Activated CD8-positive, alpha-beta T cell treated with anti-CD3 and anti-CD28 coated beads for 36 hours (primary cell): ENCODE measurements around the gene CACNA2D2. TPM values are rescaled to one million over a fixed set of nuclear protein-coding genes. Genes with fewer than 3 reads are reported as not detected.

Source experiments
- ATAC-seq: fragments of 200-7000 bp; cut with Tn5 transposase; one replicate; pipeline ENCODE4 v1.10.0; 2021; ENCODE audit warnings: mild to moderate bottlenecking, moderate library complexity
- CTCF ChIA-PET: fragments of 350-600 bp; sonication (Branson Sonifier 250); formaldehyde crosslinking; loops from one replicate; lab custom pipeline; 2021; ENCODE audit warnings: antibody characterized with exemption; lab: Charles Lee
- POLR2A ChIA-PET: fragments of 350-600 bp; sonication (Branson Sonifier 250); formaldehyde crosslinking; loops from one replicate; lab custom pipeline; 2021; ENCODE audit warnings: antibody characterized with exemption; lab: Charles Lee
- DNase-seq: peaks from one replicate; pipeline ENCODE4 v3.0.0-alpha.2; 2020
- H3K27ac Mint-ChIP-seq: one replicate; pipeline ENCODE4 v1.8.0; 2021; ENCODE audit warnings: mild to moderate bottlenecking, mixed read lengths
- H3K27me3 Mint-ChIP-seq: one replicate; pipeline ENCODE4 v1.8.0; 2021; ENCODE audit warnings: mixed read lengths
- H3K36me3 Mint-ChIP-seq: one replicate; pipeline ENCODE4 v1.8.0; 2021; ENCODE audit warnings: low read depth, mixed read lengths
- H3K4me1 Mint-ChIP-seq: one replicate; pipeline ENCODE4 v1.8.0; 2021; ENCODE audit warnings: low read depth, mixed read lengths
- H3K4me3 Mint-ChIP-seq: one replicate; pipeline ENCODE4 v1.8.0; 2021; ENCODE audit warnings: mild to moderate bottlenecking, moderate library complexity, mixed read lengths
- H3K9me3 Mint-ChIP-seq: one replicate; pipeline ENCODE4 v1.8.0; 2021; ENCODE audit warnings: mixed read lengths
- CTCF ChIP-seq: fragments of 200-600 bp; IDR thresholded peaks from one replicate; pipeline ENCODE4 v1.8.0; 2022; ENCODE audit warnings: antibody characterized with exemption, mild to moderate bottlenecking
- intact Hi-C: fragments of 100-400 bp; cut with micrococcal nuclease; formaldehyde crosslinking; loops from one replicate; pipeline ENCODE4 v1.10.0; 2022
- total RNA-seq, 2 experiments: library from RNA; stranded (reverse); gene quantifications; one replicate each; pipeline ENCODE4 v1.2.3, GENCODE V29; 2021

CACNA2D2 gene
- total RNA-seq, 2 experiments from 2014 or later: 1.6 to 2.1 TPM

GRCh38 chr3:50354186-50354764 lies 149.2 kb downstream of the CACNA2D2 start:
- ChIA-PET CTCF (interaction anchor here (0.9 to 4.3 kb wide), 5 partner anchors 16 to 218 kb away, joined by 3 to 15 read pairs (median 3); no protein-coding TSS in a partner anchor), POLR2A (interaction anchor here (0.6 to 6.9 kb wide), 6 partner anchors 10 to 1052 kb away, joined by 3 to 137 read pairs (median 3); partner anchors contain the start of gene RASSF1)
- ATAC-seq: no peak
- no peak for TF ChIP-seq CTCF
- Mint-ChIP-seq H3K27me3 (no peaks in the 10 kb centered on the region), H3K27ac (peak overlapping the region; percentile 5), H3K9me3 (no peaks in the 10 kb centered on the region), H3K36me3 (peaks cover 25% of the 10 kb centered on the region), H3K4me1 (peaks cover 50% of the 10 kb centered on the region), H3K4me3 (no peak overlapping the region)
- intact Hi-C loops: no loop called here
- DNase-seq: no peak

DNA sequence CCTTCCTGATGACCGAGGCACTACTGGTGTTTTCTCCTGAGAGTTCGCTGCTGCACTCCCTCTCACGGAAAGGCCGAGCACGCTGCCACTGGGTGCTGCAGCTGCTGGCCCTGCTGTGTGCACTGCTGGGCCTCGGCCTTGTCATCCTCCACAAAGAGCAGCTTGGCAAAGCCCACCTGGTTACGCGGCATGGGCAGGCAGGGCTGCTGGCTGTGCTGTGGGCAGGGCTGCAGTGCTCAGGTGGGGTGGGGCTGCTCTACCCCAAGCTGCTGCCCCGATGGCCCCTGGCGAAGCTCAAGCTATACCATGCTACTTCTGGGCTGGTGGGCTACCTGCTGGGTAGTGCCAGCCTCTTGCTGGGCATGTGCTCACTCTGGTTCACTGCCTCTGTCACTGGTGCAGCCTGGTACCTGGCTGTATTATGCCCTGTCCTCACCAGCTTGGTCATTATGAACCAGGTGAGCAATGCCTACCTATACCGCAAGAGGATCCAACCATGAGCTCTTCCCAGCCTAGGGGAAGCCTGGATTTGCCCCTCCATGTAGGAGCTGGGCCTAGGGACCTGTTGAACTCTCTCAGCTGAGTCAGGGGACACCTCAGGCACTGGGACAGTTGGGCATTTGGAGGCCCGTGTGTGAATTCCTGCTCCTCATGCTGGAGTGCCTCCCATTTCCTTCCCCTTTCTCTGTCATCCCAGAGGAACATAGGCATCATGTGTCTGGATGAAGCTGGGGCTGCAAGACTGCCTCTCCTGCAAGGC lies 150.0 kb downstream of the CACNA2D2 start:
- POLR2A ChIA-PET: interaction anchor here (0.6 to 6.9 kb wide), 4 partner anchors 15 to 1053 kb away, joined by 3 to 137 read pairs (median 3); partner anchors contain the start of genes HEMK1 and RASSF1
- TF ChIP-seq CTCF: no peak
- peaks cover 24% of the 10 kb centered on the region for H3K36me3 Mint-ChIP-seq
- no peaks in the 10 kb centered on the region for H3K9me3 Mint-ChIP-seq
- no peak overlapping the region for H3K4me3 Mint-ChIP-seq
- H3K27ac Mint-ChIP-seq: no peak overlapping the region
- CTCF ChIA-PET: interaction anchor here (0.9 to 4.3 kb wide), 8 partner anchors 9 to 219 kb away, joined by 3 to 15 read pairs (median 6); partner anchors contain the start of gene RASSF1
- H3K4me1 Mint-ChIP-seq: peaks cover 59% of the 10 kb centered on the region
- intact Hi-C loops: no loop called here
- DNase-seq: no peak
- no peaks in the 10 kb centered on the region for H3K27me3 Mint-ChIP-seq
- ATAC-seq: no peak

- Mint-ChIP-seq H3K9me3 (no peaks in the 10 kb centered on the region), H3K4me1 (peaks cover 59% of the 10 kb centered on the region), H3K27ac (no peak overlapping the region), H3K36me3 (peaks cover 24% of the 10 kb centered on the region), H3K4me3 (no peak overlapping the region), H3K27me3 (no peaks in the 10 kb centered on the region)
- TF ChIP-seq CTCF: no peak
- intact Hi-C loops: no loop called here
- DNase-seq (peak; percentile 48), ATAC-seq (no peak)
- ChIA-PET CTCF (interaction anchor here (1.0 to 4.3 kb wide), 8 partner anchors 9 to 220 kb away, joined by 3 to 15 read pairs (median 6); partner anchors contain the start of gene RASSF1), POLR2A (interaction anchor here (0.9 to 6.9 kb wide), 2 partner anchors 15 to 216 kb away, joined by 3 to 137 read pairs; partner anchors contain the start of genes HEMK1 and RASSF1)
Measured at GRCh38 chr3:50352781-50353180, 150.7 kb downstream of the CACNA2D2 start.

- H3K36me3 Mint-ChIP-seq: peaks cover 24% of the 10 kb centered on the region
- POLR2A ChIA-PET: interaction anchor here (0.7 to 6.9 kb wide), 7 partner anchors 8 to 60 kb away, joined by 3 to 137 read pairs (median 4); partner anchors contain the start of genes HYAL2, RASSF1 and TMEM115
- intact Hi-C loops: no loop called here
- no peaks in the 10 kb centered on the region for H3K9me3 Mint-ChIP-seq
- DNase-seq (peak; percentile 41), ATAC-seq (no peak)
- no peak for TF ChIP-seq CTCF
- H3K4me3 Mint-ChIP-seq: peak overlapping the region; percentile 91
- H3K27me3 Mint-ChIP-seq: no peaks in the 10 kb centered on the region
- peak overlapping the region; percentile 96 for H3K27ac Mint-ChIP-seq
- CTCF ChIA-PET: interaction anchor here (1.3 to 6.1 kb wide), 6 partner anchors 10 to 199 kb away, joined by 4 to 46 read pairs (median 11); partner anchors contain the start of gene RASSF1
- H3K4me1 Mint-ChIP-seq: peaks cover 56% of the 10 kb centered on the region
Measured at GRCh38 chr3:50351323-50351697, 152.1 kb downstream of the CACNA2D2 start.
